NCI-H1092 treated with DMSO at 0.1 percent for 48 hours (cell line): Measurements from ENCODE around the gene CHMP4A.
A peak's percentile ranks its signal among the peaks of the same experiment; 100 is the strongest.

Source experiments
- DNase-seq: peaks from one replicate; lab custom pipeline; 2025; lab: John Stamatoyannopoulos, UW

Gene CHMP4A

GRCh38 chr14:24178399-24179178, 34.7 kb downstream of the CHMP4A start:
- DNase-seq: no peak

GRCh38 chr14:24177891-24178290, 35.4 kb downstream of the CHMP4A start:
- no peak for DNase-seq

DNA sequence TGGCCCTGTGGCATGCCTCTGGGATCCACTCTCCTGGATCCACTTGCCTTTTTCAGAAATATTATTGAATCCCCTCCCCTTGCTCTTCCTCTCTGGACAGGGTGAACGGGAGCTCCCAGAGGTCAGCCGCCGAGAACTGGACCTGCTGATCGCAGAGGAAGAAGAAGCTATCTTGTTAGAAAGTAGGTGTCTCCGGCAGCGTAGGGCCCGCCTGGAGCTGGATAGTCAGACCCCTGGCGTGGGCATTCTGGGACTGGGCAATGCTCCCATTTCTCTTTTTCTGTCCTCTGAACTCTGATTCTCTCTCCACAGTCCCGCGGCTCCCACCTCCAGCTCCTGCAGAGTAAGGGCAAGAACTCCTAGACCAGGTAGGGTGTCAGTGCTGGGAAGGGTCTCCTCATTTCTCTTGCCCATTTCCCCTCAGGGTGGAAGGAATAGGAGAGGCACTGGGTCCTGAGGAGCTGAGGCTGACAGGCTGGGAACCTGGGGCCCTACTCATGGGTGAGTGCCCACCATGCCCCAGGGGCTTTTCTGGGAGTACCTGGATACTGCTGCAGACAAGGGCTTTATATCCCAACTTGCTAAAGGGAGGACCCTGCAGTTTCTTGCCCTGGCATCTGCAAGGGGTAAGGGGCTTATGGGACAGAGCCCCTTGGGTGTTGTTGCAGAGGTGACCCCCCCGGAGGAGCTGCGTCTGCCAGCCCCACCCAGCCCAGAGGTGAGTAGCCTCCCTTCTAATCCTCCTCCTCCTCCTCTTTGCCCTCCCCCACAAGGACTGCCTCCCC, 36.1 kb downstream of the CHMP4A start:
- DNase-seq: no peak

DNA sequence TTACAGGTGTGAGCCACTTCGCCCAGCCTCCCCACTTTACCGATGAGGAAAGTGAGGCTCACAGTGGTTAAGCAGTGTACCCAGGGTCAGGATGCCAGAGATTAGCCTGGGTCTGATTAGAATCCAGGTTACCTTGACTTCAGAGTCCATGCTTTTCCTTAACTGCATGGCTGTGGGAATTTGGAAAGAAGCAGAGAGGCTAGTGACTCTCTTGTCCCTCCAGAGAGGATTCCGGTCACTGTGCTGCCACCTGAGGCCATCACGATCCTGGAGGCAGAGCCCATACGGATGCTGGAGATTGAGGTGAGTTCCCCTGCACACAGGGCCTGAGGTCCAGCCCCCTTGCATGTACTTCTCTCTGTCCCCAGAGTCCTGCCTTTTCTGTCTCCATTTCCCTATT, 36.7 kb downstream of the CHMP4A start:
- DNase-seq: no peak

DNA sequence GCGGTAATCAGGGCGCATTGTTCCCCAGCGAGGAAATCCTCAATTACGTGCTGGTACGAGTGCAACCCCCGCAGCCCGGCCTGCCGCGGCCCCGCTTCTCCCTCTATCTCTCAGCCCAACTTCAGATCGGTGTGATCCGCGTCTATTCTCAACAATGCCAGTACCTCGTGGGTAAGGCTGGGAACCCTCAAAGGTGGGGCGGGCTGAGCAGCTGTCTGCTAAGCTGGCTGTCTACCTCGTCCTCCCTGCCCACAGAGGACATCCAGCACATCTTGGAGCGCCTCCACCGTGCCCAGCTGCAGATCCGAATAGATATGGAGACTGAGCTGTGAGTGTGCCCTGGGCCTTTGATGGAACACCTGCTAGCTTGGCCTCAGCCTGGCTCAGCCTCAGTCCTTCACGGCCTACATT, 40.4 kb downstream of the CHMP4A start:
- no peak for DNase-seq

DNA sequence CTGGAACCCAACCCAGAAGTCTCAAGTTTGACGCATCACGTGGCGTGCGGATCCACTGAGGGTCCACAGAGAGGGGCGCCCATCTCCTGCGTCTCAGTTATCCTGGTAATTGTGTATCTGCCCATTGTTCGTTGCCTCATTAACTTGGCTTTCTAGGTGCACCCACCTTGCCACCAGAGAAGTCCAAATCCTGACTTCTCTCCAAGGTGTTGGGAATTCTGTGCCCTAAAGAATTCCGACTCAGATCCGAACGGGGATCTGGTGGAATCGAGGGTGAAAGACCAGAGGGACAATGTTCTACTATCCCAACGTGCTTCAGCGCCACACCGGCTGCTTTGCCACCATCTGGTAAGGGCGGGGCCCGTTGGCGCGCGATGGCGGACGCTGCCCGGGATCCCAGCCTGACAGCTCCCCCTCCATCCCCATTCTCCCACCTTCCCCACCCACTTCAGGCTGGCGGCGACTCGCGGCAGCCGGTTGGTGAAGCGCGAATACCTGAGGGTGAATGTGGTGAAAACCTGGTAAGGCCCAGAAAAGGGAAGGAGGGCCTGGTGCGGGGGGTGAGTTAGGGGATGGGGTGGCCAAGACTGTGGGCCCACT, 40.9 kb downstream of the CHMP4A start:
- DNase-seq: no peak

DNA sequence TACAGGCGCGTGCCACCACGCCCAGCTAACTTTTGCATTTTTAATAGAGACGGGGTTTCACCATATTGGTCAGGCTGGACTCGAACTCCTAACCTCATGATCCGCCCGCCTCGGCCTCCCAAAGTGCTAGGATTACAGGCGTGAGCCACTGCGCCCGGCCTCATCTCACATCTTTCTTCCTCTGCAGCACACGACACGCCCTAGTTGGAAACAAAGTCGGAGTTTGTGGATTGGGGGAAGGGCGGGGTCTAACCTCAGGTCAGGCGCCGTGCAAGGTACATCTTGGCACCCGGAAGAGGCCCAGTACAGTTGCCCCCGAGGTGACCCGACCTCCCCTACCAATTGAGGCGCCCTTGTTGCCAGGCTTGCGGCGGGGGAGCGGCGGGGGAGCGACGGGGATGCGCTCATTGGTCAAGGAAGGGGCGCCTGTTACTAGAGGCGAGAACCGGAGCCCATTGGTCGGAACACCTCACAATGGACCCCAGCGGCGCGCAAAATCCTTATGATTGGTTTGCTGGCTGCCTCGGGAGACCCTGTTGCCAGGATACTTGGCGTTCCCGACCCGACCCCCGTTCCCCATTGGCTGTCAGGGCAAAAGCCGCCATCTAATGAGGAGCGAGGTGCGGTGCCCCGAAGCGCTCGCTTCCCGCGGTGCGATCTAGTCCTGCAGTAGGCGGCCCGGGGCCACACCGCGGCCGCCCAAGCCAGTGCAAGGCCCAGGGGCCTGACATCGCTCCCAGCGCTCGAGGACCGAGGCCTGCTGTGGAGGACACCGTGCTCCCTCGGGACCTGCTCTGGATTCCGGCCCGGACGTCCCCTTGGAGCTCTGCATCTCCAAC, 41.6 kb downstream of the CHMP4A start, which contains the start of gene REC8:
Gene REC8, plus strand, starts transcription at position 659 of the 839 bp plus-strand sequence. CDS start 473 bp downstream, outside the sequence.
- peak; percentile 96 for DNase-seq

DNA sequence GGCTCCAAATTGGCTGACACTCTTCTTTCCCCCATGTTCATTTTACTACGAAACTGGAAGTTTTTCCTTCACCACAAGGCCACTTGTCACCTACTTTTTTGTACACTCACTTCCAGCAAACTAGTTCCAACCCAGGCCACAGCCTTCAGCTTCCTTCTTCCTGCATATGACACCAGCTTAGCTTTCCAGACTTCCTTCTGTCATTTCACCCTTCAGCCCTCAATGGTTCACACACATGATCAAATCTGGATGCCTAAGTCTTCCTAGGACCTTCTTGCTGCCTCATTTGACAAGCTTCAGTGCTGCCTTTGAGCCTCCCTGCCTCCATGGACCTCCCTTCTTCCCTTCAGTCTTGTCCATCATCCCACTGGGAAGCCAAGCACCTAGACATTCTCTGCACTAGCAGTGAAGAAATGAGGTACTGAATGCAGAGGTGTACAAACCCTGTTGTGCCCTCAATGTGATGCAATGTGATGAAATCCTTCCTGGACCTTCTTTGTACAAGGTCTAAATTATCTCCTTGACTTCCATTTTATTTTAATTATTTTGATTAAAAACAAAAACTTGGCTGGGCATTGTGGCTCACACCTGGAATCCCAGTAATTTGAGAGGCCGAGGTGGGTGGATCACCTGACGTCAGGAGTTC, 45.7 kb downstream of the CHMP4A start:
- no peak for DNase-seq

- no peak for DNase-seq
These were observed 47.5 kb downstream of the CHMP4A start for GRCh38 chr14:24165785-24166184.

GRCh38 chr14:24164518-24164991, 48.7 kb downstream of the CHMP4A start:
- DNase-seq: no peak

DNA sequence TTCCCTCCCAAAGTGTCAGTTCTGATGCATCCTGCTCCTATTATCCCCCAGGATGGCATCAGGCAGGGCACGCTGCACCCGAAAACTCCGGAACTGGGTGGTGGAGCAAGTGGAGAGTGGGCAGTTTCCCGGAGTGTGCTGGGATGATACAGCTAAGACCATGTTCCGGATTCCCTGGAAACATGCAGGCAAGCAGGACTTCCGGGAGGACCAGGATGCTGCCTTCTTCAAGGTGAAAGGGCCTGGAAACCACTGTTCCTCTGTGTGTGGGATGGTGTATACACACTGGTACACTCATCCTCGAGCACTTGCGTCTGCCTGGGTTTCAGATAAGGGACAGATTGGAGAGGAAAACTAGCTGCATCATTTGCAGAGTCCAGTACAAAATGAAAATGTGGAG, 51.2 kb downstream of the CHMP4A start:
- no peak for DNase-seq

DNA sequence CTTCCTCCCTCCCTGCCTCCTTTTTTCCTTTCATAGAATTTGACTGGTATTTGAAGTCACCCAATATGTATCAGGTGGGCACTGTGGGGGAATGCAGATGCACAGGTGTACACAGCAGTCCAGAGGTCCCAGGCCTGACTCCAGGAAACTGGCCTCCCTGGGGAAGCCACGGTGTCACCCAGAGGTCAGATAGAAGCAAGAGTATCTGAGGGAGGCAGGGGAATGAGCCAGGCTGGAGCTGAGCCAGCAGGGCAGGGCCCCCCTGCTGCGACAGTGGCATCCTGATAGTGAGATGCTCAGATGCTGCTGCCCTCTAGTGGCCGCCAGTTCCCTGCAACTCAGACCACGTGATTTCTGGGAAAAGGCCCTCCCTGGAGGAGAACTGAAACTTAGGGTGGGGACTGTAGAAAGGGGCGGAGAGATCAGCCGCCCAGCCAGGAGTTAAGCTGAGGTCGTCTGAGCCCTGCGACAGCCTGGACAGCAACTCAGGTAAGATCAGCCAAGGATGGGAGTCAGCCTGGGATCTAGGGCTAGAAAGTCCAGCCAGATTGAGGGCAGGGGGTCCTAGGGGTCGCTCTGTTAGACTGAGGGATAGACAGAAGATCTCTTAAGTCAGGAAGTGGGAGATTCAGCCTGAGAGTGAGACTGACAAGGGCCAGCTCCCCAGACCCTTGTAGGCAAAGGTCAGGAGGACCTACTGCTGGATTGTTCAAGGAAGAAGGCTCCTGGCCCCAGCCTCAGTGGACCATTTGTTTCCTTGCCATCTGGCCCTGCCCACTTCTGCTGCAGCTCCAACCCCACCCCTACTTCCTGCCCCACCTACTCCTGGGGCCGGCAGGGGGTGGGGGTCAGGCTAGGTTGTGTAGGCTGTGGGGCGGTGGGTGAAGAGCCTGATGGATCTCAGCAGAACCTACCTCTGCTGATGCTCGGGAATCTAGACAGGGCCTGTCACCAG, 52.2 kb downstream of the CHMP4A start, which contains the start of gene IRF9:
Gene IRF9, plus strand, starts transcription at position 416 of the 955 bp plus-strand sequence. CDS start 880 bp downstream, outside the sequence.
- peak; percentile 89 for DNase-seq

GRCh38 chr14:24160499-24160849, 52.8 kb downstream of the CHMP4A start:
- DNase-seq: no peak

GRCh38 chr14:24159777-24160498, 53.4 kb downstream of the CHMP4A start:
- no peak for DNase-seq
